ENCODE data around the gene CHRNG. TPM values are rescaled to one million over a fixed set of nuclear protein-coding genes. Genes with fewer than 3 reads are reported as not detected.
"Not testable (repeated sequence)": the region's sequence is repeated elsewhere in the genome, so short reads cannot be mapped to it uniquely, and the experiment has no call there.

The CHRNG gene
- total RNA-seq, 1 donor = not detected

GRCh38 chr2:232542715-232543467 lies 3.4 kb downstream of the CHRNG start:
- DNase-seq (ENCODE audit: low read depth in 2 of 3, low spot score in 2 of 3) = no peak

- no peak for DNase-seq (ENCODE audit: low read depth in 2 of 3, low spot score in 2 of 3)
These were observed 4.0 kb downstream of the CHRNG start for GRCh38 chr2:232543491-232543890.

DNA sequence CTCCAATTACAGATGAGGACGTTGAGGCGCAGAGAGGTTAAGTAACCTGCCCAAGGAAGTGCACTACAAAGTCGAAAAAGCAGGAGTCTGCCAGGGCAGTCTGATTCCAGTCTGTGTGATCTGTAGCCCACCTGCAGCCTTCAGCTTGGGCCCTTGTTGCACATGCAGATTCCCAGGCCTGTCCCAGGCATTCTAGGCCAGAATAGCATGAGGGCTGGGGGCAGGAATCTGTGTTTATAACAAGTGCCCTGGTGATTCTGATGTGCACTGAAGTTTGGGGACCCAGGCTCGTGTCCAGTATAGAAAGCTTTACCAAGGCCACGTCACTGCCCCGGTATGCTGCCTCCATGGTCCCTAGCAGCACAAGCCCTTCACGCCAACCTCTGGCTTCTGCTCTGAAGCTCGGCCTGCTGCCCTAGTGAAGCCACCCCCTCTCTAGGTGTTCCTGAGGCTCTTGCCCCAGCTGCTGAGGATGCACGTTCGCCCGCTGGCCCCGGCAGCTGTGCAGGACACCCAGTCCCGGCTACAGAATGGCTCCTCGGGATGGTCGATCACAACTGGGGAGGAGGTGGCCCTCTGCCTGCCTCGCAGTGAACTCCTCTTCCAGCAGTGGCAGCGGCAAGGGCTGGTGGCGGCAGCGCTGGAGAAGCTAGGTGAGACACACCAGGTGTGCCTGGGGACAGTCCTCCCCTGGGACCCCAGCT lies 4.6 kb downstream of the CHRNG start:
- DNase-seq (ENCODE audit: low read depth in 2 of 3, low spot score in 2 of 3) = no peak

GRCh38 chr2:232544674-232545073 lies 5.2 kb downstream of the CHRNG start:
- DNase-seq (ENCODE audit: low read depth in 2 of 3, low spot score in 2 of 3) = no peak

DNA sequence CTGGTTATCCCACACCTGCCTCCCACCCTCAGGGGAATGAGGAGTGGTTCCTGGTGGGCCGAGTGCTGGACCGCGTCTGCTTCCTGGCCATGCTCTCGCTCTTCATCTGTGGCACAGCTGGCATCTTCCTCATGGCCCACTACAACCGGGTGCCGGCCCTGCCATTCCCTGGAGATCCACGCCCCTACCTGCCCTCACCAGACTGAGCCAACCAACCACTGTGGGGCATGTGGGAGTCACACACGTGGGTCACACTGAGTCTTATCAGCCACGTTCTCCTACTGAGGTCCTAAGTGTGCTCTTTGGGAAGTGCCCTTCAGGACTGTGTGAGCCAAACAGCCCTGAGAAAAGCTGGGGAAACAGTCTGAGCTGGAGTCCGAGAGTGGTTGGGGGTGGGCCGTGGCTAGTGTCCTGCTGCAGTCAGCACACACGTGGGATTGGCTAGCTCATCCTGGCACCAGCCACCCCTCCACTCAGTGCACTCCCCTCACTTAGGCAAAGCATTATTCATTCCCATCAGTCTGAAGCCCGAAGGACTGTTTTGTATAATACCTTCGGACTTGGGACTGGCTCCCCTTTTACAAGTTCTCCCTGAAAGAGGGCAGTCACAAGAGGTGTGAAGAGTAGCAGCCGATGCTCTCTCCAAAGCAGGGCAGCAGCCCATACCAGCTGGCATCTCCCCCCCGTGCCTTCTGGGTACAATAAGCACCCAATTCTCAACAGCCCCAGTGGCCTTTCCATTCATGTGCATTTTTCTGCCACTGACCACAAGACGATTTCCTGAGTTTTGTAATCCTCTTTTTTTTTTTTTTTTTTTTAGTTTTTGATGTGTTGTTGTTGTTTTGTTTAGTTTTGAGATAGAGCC lies 6.3 kb downstream of the CHRNG start:
- no peak for DNase-seq (ENCODE audit: low read depth in 2 of 3, low spot score in 2 of 3)

DNA sequence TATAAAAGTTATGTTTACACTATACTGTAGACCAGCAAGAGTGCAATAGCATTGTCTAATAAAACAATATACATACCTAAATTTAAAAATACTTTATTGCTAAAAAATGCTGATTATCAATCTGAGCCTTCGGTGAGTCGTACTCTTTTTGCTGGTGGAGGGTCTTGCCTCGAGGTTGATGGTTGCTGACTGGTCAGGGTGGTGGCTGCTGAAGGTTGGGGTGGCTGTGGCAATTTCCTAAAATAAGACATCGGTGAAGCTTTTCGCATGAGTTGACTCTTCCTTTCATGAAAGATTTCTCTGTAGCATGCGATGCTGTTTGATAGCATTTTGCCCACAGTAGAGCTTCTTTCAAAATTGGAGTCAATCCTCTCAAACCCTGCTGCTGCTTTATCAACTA lies 8.5 kb downstream of the CHRNG start:
- no peak for DNase-seq (ENCODE audit: low read depth in 2 of 3, low spot score in 2 of 3)

- no peak for DNase-seq (ENCODE audit: low read depth in 2 of 3, low spot score in 2 of 3)
These were observed 10.3 kb downstream of the CHRNG start for GRCh38 chr2:232549655-232550353.

DNA sequence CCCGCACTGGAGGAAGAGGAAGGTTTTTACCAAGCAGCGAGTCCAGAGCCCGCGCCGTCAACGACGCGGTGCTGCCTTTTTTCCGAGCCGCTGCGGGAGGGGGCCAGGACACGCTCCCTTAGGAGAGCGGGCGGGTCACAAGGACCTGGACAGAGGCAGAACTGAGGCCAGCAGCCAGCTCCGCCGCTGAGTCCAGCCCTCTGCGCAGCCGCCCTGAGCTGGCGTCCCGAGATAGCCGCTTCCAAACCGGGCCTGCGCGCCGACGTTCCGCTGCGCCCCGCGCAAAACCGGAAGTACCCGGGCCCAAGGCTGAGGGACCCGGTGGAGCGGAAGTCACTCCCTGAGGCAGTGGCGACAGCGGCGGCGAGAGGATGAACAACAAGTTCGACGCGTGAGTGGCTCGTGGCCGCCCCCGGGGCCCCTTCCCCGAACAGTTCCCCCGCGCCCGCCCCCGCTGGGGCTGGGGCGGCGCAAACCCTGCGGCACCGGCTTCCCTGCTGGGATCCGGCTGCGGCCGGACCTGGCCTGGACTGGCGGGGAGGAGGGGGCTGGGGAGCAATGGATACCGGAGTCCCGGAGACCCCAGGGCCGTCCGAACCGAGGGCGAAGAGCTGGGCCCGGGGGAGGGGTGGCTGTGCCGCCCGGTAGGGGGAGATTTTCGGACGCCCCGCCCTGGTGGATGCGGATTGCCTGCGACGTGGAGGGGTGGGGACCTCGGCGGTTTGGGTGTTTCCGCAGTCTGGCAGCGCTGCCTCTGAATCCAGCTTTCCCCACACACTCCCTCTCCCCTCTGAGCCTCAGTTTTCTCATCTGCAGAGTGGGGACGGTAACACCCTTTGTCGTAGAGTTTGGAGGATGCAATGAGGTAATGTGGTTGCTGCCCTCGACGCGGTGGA lies 11.1 kb downstream of the CHRNG start, which contains the start of the genes EIF4E2 and TIGD1:
Gene EIF4E2 (plus strand): TSS at position 336 of the 896 bp plus-strand sequence. CDS start 36 bp downstream, at position 372.
Gene TIGD1 (minus strand): TSS at position 204 of the 896 bp plus-strand sequence. CDS start 675 bp downstream, outside the sequence.
- peak; percentile 75 to 97 (median 96) for DNase-seq (ENCODE audit: low read depth in 2 of 3, low spot score in 2 of 3)

GRCh38 chr2:232551250-232551638 lies 11.8 kb downstream of the CHRNG start:
- peak in 1 of 3 donors; percentile 45 for DNase-seq (ENCODE audit: low read depth in 2 of 3, low spot score in 2 of 3)

DNA sequence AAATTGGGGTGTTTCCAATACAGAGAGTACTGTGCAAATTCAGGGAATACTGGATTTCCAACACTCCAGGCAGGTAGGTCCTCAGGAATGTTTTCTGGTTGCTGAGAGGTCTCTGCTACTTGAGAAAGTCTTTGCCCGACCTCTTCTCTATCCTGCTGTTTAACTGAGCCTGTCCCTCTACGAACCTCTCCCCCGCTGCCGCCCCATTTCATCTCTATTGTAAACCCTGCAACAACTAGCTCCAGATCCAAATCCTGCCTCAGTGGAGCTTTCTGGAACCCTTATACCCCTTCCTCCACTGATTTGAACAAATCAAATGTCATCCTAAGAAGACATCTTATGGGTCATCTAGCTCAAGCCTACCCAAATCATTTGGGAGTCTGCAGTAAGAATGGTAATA lies 12.3 kb downstream of the CHRNG start:
- no peak for DNase-seq (ENCODE audit: low read depth in 2 of 3, low spot score in 2 of 3)

GRCh38 chr2:232556426-232556825 lies 16.9 kb downstream of the CHRNG start:
- no peak for DNase-seq (ENCODE audit: low read depth in 2 of 3, low spot score in 2 of 3)

- DNase-seq (ENCODE audit: low read depth in 2 of 3, low spot score in 2 of 3) = no peak
These were observed 23.1 kb downstream of the CHRNG start for GRCh38 chr2:232562515-232563151.

DNA sequence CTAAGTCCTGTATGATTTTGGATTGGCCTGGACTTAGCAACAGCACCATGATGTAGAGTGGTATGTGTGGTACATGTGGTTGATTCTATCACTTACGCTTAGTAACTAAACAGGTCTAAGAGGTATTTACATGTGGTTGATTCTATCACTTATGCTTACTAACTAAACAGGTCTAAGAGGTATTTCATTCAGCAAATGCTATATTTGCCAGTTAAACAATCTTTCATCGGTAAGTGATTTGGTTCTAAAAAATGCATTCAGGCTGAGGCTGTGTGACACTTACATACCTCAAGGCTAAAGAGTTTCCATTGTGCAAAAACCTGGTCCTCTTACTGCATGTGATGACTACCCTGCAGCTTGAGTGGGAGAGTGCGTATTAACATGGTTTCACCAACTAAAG lies 24.1 kb downstream of the CHRNG start:
- no peak for DNase-seq (ENCODE audit: low read depth in 2 of 3, low spot score in 2 of 3)

DNA sequence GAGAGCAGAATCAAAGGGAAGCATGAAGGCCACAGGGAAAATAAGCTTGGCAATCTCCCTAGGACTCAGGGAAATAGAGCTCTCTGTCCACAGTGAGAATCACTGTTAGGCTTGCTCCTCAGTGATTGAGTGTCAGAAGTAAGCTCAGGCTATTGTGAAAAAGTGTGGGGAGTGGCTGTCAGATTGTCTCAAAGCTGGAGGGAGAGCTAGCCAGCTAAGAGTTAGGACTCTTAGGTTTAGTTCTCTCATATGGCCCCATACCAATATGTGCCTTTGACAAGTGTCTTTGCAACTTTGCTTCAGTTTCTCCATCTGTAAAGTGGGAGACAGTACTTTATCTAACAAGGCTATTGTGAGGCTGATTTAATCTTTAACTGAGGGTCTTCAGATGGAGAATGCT lies 28.2 kb downstream of the CHRNG start:
- no peak for DNase-seq (ENCODE audit: low read depth in 2 of 3, low spot score in 2 of 3)

DNA sequence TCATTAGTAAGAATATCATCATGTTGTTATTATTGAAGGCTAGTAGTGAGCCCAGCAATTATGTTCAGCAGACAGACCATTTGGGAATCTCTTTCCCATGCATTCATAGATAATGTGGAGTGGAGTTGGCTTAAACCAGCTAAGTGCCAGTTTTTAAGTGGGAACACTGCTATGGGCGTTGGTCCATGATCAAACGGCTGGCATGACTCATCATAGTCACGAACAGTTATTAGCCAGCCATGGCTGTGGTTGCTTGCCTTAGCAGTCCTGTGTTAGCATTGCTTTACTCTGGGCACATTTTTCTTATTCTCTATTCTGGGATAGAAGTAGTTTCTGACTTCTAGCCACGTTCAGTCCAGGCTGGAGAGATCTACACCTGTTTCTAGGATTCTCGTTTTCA lies 28.7 kb downstream of the CHRNG start:
- no peak for DNase-seq (ENCODE audit: low read depth in 2 of 3, low spot score in 2 of 3)

DNA sequence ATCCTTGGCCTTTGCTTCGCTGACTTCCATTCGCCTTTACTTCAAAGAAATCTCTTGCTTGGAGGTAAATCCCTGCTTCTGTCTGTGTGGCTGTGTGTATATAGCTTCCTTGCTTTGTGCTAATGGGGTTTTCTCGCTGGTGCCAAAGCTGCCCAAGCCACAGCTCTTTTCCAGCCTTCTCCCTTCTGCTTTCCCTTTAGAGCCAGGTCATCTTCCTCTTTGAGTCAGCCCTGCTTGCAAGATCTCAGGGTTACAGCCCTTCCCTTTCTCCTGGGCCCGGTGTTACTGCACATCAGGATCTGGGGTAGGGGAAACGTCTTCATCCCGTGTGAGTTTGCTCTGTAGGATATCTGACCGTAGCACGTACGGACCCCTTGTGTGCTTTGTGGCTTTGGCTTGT lies 30.0 kb downstream of the CHRNG start:
- DNase-seq (ENCODE audit: low read depth in 2 of 3, low spot score in 2 of 3) = no peak

- not testable (repeated sequence) for DNase-seq (ENCODE audit: low read depth in 2 of 3, low spot score in 2 of 3)
These were observed 31.0 kb downstream of the CHRNG start for GRCh38 chr2:232570481-232570880.

- no peak for DNase-seq (ENCODE audit: low read depth in 2 of 3, low spot score in 2 of 3)
These were observed 31.6 kb downstream of the CHRNG start for GRCh38 chr2:232571026-232571474.

DNA sequence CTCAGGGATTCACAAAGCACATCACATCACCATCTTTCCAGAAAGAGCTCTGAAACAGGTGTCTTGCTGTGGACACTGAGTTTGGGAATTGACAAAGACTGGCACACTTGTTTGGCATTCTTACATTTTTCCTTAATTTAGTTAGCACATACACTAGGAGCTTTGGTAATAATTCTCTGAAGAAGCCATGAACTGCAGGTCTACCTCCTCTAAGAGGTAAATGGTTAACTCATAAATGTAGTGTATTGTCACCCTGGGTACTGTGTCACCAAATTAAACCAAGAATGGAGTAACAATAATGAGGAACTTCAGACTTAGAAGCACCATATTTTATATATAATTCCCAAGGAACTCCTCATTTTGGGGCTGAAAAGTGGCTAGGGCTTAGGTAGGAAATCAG lies 33.5 kb downstream of the CHRNG start:
- DNase-seq (ENCODE audit: low read depth in 2 of 3, low spot score in 2 of 3) = no peak
